Right ventricle myocardium superior (tissue), 1 donor: Measurements from ENCODE around the gene NKX1-1. TPM values are rescaled to one million over a fixed set of nuclear protein-coding genes. Genes with fewer than 3 reads are reported as not detected.

Experiments
- ATAC-seq: fragments of 200-7000 bp; cut with Tn5 transposase; one replicate; pipeline ENCODE4 v1.9.1; 2020; ENCODE audit warnings: mild to moderate bottlenecking; ENCODE audit not compliant: poor library complexity
- DNase-seq: peaks from one replicate; pipeline ENCODE4 v3.0.0-alpha.2; 2020
- intact Hi-C: fragments of 100-400 bp; cut with DNase I; formaldehyde crosslinking; loops from one replicate; pipeline ENCODE4 v1.11.2; 2022
- total RNA-seq: library from RNA; stranded (reverse); fragmentation: NEBNext Ultra II Directional; extraction: Animal tissue kit (Norgen Biotek cat#: 25700); gene quantifications from one replicate; pipeline ENCODE4 v1.2.1, GENCODE V29; 2021
- donor health status: DM: no; HTN: yes; CAD: no; lungs with severe emphysema.

The NKX1-1 gene
- total RNA-seq, 1 donor from 2014 or later: not detected

- DNase-seq (peak; percentile 33), ATAC-seq (no peak)
- intact Hi-C loops: no loop called here
Observed at GRCh38 chr4:1367936-1368289, 38.3 kb downstream of the NKX1-1 start.

DNA sequence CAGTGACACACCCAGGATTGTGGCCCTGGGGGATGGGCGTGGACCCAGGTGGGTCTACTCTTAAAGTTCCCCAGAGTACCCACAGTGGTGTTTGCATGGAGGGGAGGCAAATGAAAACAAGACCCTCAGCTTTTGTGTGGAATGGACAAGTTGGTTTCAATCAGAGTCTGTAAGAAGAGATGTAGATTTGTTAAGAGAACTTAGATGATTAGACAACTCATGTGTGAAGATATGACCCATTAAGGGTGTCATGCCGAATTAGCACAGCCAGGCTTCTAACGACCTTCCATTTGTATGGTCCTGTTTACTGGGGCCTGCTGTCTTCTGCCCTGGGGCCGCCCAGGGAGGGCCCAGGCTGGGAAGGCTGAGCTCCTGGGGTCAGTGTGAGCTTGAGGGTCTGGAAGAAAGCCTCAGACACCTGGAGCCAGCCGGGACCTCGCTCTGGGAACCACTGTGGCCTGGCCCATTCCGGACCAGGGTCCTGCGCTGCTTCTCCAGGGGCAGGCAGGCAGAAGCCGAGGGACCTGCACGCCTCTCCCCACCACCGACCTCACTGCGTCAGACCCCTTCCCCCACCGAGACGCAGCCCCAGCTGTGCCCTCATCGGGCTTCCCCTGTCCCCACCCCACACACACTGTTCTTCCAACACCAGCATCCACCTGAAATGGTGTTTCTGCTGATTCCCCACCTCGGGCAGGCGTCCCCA is 38.9 kb downstream of the NKX1-1 start:
- intact Hi-C loops: no loop called here
- ATAC-seq (no peak), DNase-seq (peak; percentile 30)

DNA sequence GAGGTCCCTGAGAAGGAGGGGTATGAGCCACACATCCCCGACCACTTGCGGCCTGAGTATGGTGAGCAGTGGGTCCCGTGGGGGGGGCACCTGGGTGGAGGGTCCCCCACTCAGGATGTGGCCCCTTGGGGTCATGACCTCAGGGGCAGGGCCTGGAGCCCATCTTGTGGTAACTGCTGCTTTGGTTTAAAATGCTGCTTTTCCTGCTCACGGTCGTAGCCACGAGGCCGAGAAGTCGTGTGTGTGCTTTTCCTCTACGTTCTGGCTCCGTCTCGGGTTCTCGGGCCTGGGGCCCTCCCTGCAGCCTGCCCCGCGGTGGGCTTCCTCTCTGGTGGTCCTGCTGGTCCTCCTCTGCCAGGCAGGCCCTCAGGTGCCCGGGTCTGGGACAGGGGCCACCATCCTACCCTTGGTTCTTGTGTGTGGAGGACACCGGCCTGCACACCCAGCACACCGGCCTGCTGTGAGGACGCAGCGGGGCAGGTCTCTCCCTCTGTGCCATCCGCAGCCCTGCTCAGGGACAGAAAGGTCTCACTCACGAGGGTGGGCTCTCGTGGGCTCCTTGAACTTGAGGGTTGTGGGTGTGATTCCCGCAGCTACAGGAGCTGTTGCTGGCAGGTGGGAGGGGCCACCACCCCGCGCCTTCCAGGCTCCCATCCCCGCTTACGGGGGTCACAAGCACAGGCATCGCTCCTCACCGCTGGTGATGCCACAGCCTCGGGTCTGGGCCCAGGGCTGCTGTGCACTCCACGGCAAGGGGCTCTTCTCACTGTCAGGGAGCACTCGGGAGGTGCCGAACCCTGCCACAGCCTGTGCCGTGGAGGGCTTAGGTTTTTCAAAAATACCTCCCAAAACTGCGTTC is 39.6 kb downstream of the NKX1-1 start:
- intact Hi-C loops: no loop called here
- DNase-seq (peak; percentile 31), ATAC-seq (no peak)

- peak; percentile 29 for DNase-seq
- ATAC-seq: no peak
- intact Hi-C loops: no loop called here
Observed at GRCh38 chr4:1365271-1366178, 40.7 kb downstream of the NKX1-1 start.

GRCh38 chr4:1364748-1365147 is 41.5 kb downstream of the NKX1-1 start:
- DNase-seq (no peak), ATAC-seq (no peak)
- intact Hi-C loops: no loop called here

DNA sequence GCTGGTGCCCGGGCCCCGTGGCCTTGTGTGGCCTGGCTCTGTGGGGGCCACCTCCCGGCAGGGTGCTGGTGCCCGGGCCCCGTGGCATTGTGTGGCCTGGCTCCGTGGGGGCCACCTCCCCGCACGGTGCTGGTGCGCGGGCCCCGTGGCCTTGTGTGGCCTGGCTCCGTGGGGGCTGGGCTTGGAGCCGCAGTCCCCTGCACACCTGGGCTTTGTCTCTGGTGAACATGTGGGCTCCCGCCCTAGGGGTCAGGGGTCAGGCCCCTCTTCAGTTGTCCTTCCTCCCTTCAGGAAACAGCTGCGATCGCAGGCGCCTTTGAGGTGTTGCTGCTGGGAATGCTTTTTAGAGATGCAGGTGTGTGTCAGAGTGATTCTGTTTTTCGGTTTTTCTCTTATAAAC is 42.0 kb downstream of the NKX1-1 start:
- ATAC-seq (no peak), DNase-seq (no peak)
- intact Hi-C loops: no loop called here

DNA sequence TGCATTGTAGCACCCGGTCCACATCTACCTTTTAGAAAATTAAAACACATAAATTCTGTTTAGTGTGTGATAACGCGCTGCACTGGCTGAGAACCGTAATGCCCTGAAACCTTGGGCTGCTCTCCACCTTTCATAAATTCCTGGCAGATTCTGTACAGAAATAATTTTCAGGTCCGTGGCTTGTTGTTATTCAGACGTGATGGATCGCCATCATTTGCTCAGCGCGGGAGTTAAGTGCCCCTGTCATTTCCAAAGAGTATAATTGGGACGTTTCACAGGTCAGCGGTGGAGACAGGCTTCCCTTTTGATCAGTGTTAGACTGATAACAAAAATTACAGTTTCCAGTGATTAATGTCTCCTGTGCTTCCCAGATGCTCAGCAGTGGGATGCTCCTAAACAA is 42.7 kb downstream of the NKX1-1 start:
- DNase-seq (no peak), ATAC-seq (no peak)
- intact Hi-C loops: no loop called here

GRCh38 chr4:1362521-1362920 is 43.7 kb downstream of the NKX1-1 start:
- DNase-seq: no peak
- intact Hi-C loops: no loop called here
- no peak for ATAC-seq

DNA sequence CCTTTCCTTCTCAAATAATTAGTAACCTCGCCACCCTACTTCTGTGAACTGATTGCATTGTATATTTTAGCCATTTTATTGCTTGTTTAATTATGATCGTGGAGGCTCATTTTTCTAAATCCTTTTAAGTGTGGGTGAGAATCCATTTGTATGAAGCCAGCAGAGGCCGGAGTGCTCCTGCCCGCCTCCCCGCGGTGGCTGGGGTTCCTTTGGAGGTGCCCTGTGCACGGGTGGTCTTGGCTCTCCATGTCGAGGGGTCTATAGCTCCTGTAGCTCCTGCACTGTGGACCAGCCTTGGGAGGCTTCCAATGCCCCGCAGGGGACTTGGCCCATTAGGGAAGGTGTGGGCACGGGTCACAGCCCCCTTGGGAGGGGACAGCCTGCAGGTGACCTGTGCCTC is 44.2 kb downstream of the NKX1-1 start:
- DNase-seq (no peak), ATAC-seq (no peak)
- intact Hi-C loops: no loop called here

DNA sequence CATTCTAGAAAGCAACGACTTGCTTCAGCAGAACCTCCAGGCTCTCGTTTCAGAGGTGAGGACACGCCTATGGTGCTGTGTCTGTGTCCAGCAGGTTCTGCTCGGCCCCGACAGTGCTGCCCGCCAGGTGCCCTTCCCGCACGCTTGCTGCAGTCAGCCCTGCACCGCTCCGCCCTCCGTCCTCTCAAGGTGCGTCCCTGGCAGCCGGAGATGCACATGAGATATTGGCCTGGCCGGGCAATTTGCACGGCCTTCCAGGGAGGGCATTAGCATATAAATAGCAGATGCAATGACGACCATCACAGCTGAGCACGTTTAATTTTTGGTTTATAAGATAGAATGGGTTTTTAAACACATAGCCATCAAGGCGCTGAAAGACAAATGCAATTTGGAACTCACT is 44.8 kb downstream of the NKX1-1 start:
- intact Hi-C loops: no loop called here
- no peak for ATAC-seq
- no peak for DNase-seq

DNA sequence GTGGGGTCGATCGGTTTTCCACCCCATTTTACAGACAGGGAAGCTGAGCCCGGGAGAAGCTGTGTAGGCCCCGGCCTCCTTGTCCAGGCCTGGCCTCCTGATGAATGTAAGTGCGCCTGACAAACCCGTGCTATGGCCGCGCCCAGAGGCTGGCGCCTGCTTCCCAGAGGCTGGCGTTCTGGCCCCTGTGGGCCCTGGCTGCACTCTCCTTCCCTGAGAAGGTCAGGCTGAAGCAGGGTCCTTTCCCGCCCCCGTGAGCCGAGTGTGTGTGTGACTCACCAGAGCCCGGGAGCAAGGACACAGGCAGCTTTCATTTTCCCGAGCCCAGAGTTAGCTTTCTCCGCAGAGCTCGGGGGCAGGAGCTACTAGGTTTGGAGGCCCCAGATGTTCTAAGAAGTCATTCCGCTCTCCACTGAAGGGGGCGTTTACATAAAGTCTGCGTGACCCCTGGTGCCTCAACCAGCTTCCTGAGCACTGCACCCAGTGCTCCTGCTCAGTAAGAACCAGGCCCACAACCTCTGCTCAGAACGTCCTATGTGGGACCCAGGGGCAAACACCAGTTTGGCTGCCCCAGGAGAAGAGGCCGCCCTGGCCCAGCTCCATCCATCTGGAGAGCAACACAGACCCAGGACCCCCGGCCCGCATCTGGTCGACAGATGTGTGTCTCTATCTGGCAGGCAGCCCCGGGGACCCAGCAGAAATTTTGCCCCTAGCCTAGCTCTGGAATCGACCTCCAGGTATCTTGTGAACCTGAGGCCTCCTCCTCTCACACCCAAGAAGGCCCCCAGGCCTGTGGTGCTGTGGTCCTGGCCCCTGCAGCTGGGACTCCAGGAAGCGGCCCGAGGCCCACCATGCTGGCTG is 45.6 kb downstream of the NKX1-1 start:
- no peak for DNase-seq
- ATAC-seq: no peak
- intact Hi-C loops: no loop called here

DNA sequence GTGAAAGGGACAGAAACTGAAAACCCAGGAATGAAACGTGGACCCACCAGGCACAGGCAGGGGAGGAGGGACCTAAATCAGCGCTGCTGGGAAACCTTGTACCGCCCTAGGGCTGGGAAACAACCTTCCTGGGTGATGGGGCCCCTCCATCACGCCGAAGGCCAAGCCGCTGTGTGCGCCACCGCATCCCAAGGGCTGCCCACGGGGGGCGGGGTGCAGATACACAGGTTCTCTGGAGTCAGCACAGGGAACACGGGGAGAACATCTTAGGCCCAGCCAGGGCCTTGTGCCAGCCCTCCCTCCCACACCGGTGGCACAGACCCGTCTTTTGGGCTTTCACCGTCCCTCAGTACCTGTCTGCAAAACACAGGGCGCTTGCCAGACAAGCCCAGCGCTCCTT is 46.3 kb downstream of the NKX1-1 start:
- DNase-seq (no peak), ATAC-seq (no peak)
- intact Hi-C loops: loop anchor here (10.0 kb wide), 1 partner anchor 155 kb away; no protein-coding TSS in a partner anchor

DNA sequence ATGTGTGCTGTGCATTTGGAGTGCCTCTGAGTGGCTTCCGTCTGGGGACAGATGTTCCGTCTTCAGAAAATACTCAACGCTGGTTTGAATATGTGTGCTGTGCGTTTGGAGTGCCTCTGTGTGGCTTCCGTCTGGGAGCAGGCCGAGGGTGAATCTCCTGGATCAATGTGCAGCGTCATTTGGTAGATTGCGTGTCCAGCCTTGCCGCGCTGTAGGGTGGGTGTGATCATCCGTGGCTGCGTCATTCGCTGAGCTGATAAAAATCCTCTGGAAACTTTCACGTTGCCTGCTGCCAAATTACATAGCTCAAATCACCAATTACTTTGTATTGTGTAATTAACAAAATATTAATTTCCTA is 47.1 kb downstream of the NKX1-1 start:
- no peak for DNase-seq
- intact Hi-C loops: loop anchor here (10.0 kb wide), 1 partner anchor 156 kb away; no protein-coding TSS in a partner anchor

DNA sequence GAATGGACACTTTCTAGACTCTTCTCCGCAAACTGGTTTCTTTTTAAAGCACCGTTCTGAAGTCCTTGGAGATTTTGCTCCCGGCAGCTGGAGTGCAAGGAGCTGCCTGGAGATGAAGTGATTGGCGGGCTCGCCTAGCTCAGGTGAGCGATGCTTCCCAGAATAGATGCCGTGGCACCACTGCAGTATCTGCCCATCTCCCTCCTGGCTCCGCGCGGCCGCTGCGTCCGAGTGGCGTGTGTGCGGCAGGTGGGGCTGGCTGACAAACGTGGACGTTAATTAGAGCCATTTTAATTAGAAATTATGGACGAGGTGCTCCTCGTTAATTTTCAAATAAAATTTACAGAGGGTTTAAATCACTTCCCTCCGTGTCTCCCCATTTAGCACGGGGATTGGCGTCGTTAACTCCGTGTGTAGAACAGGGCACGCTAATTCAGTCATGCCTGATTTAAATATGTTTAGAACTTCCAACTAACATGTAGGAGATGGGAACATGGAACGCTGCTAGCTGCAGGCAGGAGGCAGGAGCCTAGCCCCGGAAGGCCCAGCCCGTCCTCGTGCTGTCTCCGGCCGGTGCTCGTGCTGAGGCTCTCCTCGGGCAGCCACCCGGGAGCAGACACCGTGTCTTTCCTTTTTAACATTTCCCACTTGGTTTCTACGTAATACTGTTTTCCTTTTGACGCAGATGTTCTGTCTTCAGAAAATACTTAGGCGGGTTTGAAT is 47.7 kb downstream of the NKX1-1 start:
- intact Hi-C loops: loop anchor here (10.0 kb wide), 1 partner anchor 156 kb away; no protein-coding TSS in a partner anchor
- DNase-seq: no peak

More for the DNA sequence above, 47.1 kb downstream of the NKX1-1 start:
- no peak for ATAC-seq

GRCh38 chr4:1357356-1358248 is 48.6 kb downstream of the NKX1-1 start:
- ATAC-seq (peak; percentile 67), DNase-seq (no peak)
- intact Hi-C loops: loop anchor here (2.0 to 10.0 kb wide), 2 partner anchors 157 to 271 kb away; no protein-coding TSS in a partner anchor

More for the DNA sequence above, 47.7 kb downstream of the NKX1-1 start:
- no peak for ATAC-seq

DNA sequence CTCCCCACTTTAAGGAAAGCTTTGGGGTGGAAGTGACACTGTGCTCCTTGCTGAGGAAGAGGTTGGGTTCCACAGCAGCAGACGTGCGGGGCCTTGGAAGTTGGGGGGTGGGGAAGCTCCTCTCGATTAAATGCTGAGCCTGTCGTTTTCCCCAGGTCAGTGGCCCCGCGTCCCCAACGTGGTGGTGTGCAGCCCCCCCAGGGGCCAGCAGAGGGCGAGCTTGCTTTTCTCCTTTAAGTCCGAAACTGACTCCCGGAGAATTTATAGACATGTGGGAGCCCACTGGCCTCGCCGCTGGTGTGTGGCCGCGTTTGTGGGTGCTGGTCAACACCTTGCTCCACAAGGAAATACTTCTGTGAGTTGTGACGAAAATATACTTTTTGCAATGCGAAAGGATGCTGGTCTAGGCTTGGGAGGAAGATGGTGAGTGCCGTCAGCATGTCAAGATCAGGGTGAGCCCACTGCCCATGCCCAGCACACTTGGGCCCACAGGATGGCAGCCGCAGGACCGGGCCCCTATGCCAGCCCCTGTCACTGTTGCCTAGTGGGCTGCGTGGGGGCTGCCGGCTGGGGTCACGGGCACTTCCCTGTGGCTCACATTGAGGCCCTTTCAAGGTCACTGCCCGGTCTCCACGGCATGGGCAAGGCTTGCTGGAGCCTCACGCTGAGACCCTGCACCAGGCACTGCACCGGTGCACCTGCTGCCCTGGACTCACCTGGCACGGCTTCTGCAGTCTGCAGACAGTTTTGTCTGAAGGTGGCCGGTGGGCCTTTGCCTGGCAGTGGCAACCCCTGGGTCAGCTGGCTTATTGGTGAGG is 49.9 kb downstream of the NKX1-1 start:
- intact Hi-C loops: loop anchor here (2.0 to 10.0 kb wide), 2 partner anchors 158 to 272 kb away; no protein-coding TSS in a partner anchor
- peak; percentile 65 for ATAC-seq
- peak; percentile 81 for DNase-seq
